Measurements from ENCODE around the gene CADM2. TPM values are rescaled to one million over a fixed set of nuclear protein-coding genes. Genes with fewer than 3 reads are reported as not detected.

Gene CADM2
- total RNA-seq, 4 donors from 2014 or later, result 9.6 to 16.2 (median 11.5) TPM

- no peak overlapping the region for H3K27ac ChIP-seq (replicated peaks in 1 of 4)
- no peak for TF ChIP-seq EP300 (IDR thresholded peaks at IDR 0.05)
- no peak overlapping the region for H3K4me3 ChIP-seq
- intact Hi-C loops (cut with DNase I), result no loop called here
- no peaks in the 10 kb centered on the region for H3K9me3 ChIP-seq
- WGBS, result 65% methylated on average over 3 of the region's 3 CpGs
- H3K36me3 ChIP-seq, result no peaks in the 10 kb centered on the region
- no peak for DNase-seq (ENCODE audit: extremely low spot score)
- H3K27me3 ChIP-seq, result no peaks in the 10 kb centered on the region
- no peaks in the 10 kb centered on the region for H3K4me1 ChIP-seq
Measured at GRCh38 chr3:84987706-84988504, 29.1 kb downstream of the CADM2 start.

- intact Hi-C loops (cut with DNase I), result no loop called here
- Histone ChIP-seq H3K4me3 (no peak overlapping the region), H3K36me3 (no peaks in the 10 kb centered on the region), H3K27ac (replicated peaks in 1 of 4) (no peak overlapping the region), H3K9me3 (no peaks in the 10 kb centered on the region), H3K27me3 (no peaks in the 10 kb centered on the region), H3K4me1 (no peaks in the 10 kb centered on the region)
- no peak for DNase-seq (ENCODE audit: extremely low spot score)
- TF ChIP-seq CTCF (IDR thresholded peaks at IDR 0.05) (no peak), POLR2AphosphoS5 (IDR thresholded peaks at IDR 0.05) (no peak), EP300 (IDR thresholded peaks at IDR 0.05) (no peak), POLR2A (IDR thresholded peaks at IDR 0.05; ENCODE audit: low read depth) (no peak)
Measured at GRCh38 chr3:84989102-84989501, 30.3 kb downstream of the CADM2 start.

GRCh38 chr3:84991422-84991900 lies 32.7 kb downstream of the CADM2 start:
- WGBS, result 27% methylated on average over 1 of the region's 1 CpG
- H3K27ac ChIP-seq (replicated peaks in 1 of 4), result no peak overlapping the region
- no peak overlapping the region for H3K4me3 ChIP-seq
- H3K9me3 ChIP-seq, result no peaks in the 10 kb centered on the region
- H3K27me3 ChIP-seq, result no peaks in the 10 kb centered on the region
- TF ChIP-seq EP300 (IDR thresholded peaks at IDR 0.05), result no peak
- TF ChIP-seq POLR2AphosphoS5 (IDR thresholded peaks at IDR 0.05), result no peak
- no peak for TF ChIP-seq POLR2A (IDR thresholded peaks at IDR 0.05; ENCODE audit: low read depth)
- TF ChIP-seq CTCF (IDR thresholded peaks at IDR 0.05), result no peak
- H3K36me3 ChIP-seq, result no peaks in the 10 kb centered on the region
- intact Hi-C loops (cut with DNase I), result no loop called here
- no peak for DNase-seq (ENCODE audit: extremely low spot score)
- no peaks in the 10 kb centered on the region for H3K4me1 ChIP-seq

GRCh38 chr3:84993956-84994355 lies 35.2 kb downstream of the CADM2 start:
- intact Hi-C loops (cut with DNase I), result no loop called here
- no peak for DNase-seq (ENCODE audit: extremely low spot score)
- WGBS, result 51% methylated on average over 4 of the region's 4 CpGs
- no peak overlapping the region for H3K4me3 ChIP-seq
- no peaks in the 10 kb centered on the region for H3K4me1 ChIP-seq
- TF ChIP-seq POLR2AphosphoS5 (IDR thresholded peaks at IDR 0.05) (no peak), CTCF (IDR thresholded peaks at IDR 0.05) (no peak), EP300 (IDR thresholded peaks at IDR 0.05) (no peak), POLR2A (IDR thresholded peaks at IDR 0.05; ENCODE audit: low read depth) (no peak)
- H3K27ac ChIP-seq (replicated peaks in 1 of 4), result no peak overlapping the region
- H3K27me3 ChIP-seq, result no peaks in the 10 kb centered on the region
- H3K36me3 ChIP-seq, result no peaks in the 10 kb centered on the region
- H3K9me3 ChIP-seq, result no peaks in the 10 kb centered on the region

DNA sequence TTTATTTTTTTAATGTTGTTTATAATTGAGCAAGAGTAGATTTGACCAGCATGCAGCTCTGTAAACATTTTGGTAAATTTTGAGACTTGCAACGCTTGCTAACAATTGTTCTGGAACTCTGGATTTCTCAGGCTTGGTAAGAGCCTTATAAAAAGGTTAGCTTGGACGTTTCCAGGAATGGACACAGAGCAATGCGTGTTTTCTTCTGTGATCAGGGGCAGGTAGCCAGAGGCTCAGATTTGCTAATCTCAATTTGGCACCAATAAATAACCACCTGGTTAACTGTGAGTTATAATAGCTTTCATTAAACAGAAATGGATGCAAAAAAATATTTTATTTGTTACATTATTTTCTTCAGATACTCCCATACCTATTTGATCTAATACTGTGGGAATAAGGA lies 39.8 kb downstream of the CADM2 start:
- intact Hi-C loops (cut with DNase I), result no loop called here
- no peak for DNase-seq (ENCODE audit: extremely low spot score)
- no peaks in the 10 kb centered on the region for H3K36me3 ChIP-seq
- TF ChIP-seq EP300 (IDR thresholded peaks at IDR 0.05) (no peak), CTCF (IDR thresholded peaks at IDR 0.05) (no peak), POLR2A (IDR thresholded peaks at IDR 0.05; ENCODE audit: low read depth) (no peak), POLR2AphosphoS5 (IDR thresholded peaks at IDR 0.05) (no peak)
- no peak overlapping the region for H3K27ac ChIP-seq (replicated peaks in 1 of 4)
- 75% methylated on average over 3 of the region's 3 CpGs for WGBS
- H3K4me3 ChIP-seq, result no peak overlapping the region
- no peaks in the 10 kb centered on the region for H3K4me1 ChIP-seq
- no peaks in the 10 kb centered on the region for H3K27me3 ChIP-seq
- no peaks in the 10 kb centered on the region for H3K9me3 ChIP-seq
